ENCODE measurements around the gene RNF167.

- TF ChIP-seq POLR2AphosphoS5 (IDR thresholded peaks at IDR 0.05; ENCODE audit: insufficient read depth, low read depth, low read length) (no peak), CTCF (IDR thresholded peaks at IDR 0.05; ENCODE audit: extremely low read depth in 1 of 2, insufficient read depth in 1 of 2, low read depth in 1 of 2, low read length in 2 of 2) (no peak)
Measured at GRCh38 chr17:4937553-4937952, 2.5 kb upstream of the RNF167 start.

All from endothelial cell of umbilical vein (primary cell).